Omental fat pad (tissue), 4 donors: ENCODE measurements around the gene PLA2G4D. TPM values are rescaled to one million over a fixed set of nuclear protein-coding genes. Genes with fewer than 3 reads are reported as not detected.

Experiments
- ATAC-seq: fragments of 150-250 bp; one replicate; pipeline ENCODE4 v1.9.1; 2016; ENCODE audit warnings: mild to moderate bottlenecking, moderate library complexity; ENCODE audit not compliant: low FRiP score
- DNase-seq: peaks from one replicate; pipeline ENCODE4 v3.0.0-alpha.2; 2019; ENCODE audit warnings: low spot score
- CTCF ChIP-seq, 3 donors: fragments of 450-650 bp; IDR thresholded peaks; one replicate each; pipeline ENCODE4 v1.5.1; 2016 to 2017; ENCODE audit warnings: antibody characterized with exemption in 3 of 3, mild to moderate bottlenecking in 3 of 3, moderate library complexity in 2 of 3
- total RNA-seq, 4 donors: library from RNA; depleted of rRNA; stranded (reverse); fragments of >200 nt; gene quantifications; one replicate each; pipeline ENCODE4 v1.1.0, GENCODE V29; 2016

PLA2G4D gene
- total RNA-seq, 4 donors from 2014 or later = 0.09 TPM; not detected in 3

DNA sequence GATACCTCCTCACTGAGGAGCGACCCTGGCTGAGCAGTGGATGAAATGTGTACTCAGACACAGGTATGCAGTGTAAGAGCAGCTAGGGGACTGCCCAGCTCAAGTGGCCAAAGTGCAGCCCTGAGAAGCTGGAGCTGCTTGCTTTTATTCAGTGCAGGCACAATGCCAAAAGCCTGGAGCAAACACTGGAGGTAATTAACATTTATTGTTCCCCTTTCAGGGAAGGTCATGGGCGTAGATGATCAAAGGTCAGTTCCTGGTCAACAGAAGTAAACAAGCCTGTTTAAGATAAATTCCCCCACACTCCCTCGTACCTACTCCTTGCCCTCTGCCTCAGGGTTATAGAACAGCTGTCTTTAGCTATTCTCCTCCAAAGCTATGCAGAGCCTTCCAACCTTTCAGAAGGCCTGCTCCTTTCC, 44.6 kb upstream of the PLA2G4D start:
- DNase-seq (no peak), ATAC-seq (no peak)
- no peak for TF ChIP-seq CTCF (IDR thresholded peaks at IDR 0.05)

- DNase-seq (no peak), ATAC-seq (no peak)
- TF ChIP-seq CTCF (IDR thresholded peaks at IDR 0.05) = no peak
Observed at GRCh38 chr15:42138411-42138810, 44.0 kb upstream of the PLA2G4D start.

GRCh38 chr15:42137461-42138261, 43.3 kb upstream of the PLA2G4D start:
- no peak for TF ChIP-seq CTCF (IDR thresholded peaks at IDR 0.05)
- DNase-seq = no peak
- no peak for ATAC-seq

GRCh38 chr15:42136513-42136912, 42.2 kb upstream of the PLA2G4D start:
- DNase-seq (no peak), ATAC-seq (no peak)
- no peak for TF ChIP-seq CTCF (IDR thresholded peaks at IDR 0.05)

- DNase-seq (no peak), ATAC-seq (no peak)
- TF ChIP-seq CTCF (IDR thresholded peaks at IDR 0.05) = no peak
Observed at GRCh38 chr15:42135351-42135750, 41.0 kb upstream of the PLA2G4D start.

DNA sequence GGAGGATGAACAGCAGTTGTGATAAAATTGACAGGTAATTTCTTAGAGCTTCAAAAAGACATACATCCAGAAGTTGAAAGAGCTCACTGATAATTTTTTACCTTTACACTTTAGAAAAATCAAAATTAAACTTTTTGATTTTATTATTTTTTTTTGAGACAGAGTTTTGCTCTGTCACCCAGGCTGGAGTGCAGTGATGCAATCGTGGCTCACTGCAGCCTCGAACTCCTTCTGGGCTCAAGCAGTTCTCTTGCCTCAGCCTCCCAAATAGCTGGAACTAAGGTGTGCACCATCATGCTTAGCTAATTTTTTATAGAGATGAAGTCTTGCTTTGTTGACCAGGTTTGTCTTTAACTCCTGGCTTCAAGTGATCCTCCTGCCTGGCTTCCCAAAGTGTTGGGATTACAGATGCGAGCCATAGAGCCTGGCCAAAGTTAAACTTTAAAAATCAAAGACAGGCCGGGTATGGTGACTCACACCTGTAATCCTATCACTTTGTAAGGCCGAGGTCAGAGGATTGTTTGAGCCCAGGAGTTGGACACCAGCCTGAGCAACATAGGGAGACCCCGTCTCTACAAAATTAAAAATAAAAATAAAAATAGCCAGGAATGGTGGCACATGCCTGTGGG, 40.4 kb upstream of the PLA2G4D start:
- no peak for ATAC-seq
- no peak for DNase-seq
- TF ChIP-seq CTCF (IDR thresholded peaks at IDR 0.05) = no peak
